ENCODE data around the gene MRGPRX2. TPM values are rescaled to one million over a fixed set of nuclear protein-coding genes. Genes with fewer than 3 reads are reported as not detected.

MRGPRX2 gene
- total and polyA plus RNA-seq, 4 experiments from 2014 or later = not detected

DNA sequence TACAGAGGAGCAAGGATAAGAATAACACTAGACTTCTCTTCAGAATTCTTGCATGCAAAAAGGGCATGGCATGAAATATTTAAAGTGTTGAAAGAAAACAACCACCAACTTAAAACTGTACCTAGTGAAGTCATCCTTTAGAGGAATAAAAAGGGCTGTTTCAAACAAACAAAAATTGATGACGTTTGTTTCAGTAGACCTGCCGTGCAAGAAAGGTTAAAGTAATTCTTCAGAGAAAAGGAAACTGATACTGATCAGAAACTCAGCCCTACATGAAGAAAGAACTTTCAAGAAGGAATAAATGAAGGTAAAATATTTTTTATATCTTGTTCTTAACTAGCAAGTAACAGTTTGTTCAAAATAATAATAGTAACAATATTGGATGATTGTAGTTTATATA is 27.5 kb downstream of the MRGPRX2 start:
- no peak overlapping the region for H3K27ac Mint-ChIP-seq

DNA sequence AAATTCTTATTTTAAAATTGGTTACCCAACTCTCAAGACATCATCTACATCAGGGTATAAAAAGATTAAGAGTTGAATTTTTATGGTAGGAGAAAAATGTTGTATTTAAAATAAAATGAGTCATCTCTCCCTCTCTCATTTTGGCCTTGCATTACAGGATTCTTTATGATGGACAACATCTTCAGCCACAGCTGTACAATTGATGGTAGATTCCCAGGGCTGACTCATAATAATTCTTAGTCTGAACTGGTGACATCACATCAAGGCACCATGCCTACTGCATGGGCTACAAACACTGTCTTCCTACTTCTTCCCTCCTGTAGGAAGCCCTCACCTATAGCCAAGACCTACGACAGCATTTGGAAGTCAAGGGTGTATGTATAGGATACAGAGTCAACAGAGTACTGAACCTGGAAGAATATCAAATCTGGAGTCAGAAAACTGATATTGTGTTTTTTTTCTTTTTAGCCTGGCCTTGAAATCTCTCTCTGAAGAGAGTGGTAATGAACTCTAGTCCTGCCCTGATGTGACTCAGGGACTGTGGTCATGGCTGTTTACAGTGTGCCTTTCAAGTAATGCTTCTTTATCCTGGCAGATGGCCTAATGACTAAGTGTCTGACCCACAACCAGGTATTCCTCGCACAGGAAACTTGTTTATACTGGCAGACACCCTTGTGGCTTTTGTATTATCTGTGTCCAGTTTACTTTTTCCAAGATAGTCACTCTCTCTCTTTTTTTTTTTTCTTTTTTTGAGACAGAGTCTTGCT is 32.5 kb downstream of the MRGPRX2 start:
- H3K27me3 Mint-ChIP-seq = peaks cover 15 to 48% of the 10 kb centered on the region in 2 donors
- H3K36me3 Mint-ChIP-seq = no peaks in the 10 kb centered on the region
- peaks cover 0 to 7% (median 5%) of the 10 kb centered on the region in 8 donors for H3K9me3 Mint-ChIP-seq
- Histone ChIP-seq H3K27me3 (ENCODE audit: insufficient read depth, low read length) (no peaks in the 10 kb centered on the region), H3K27ac (ENCODE audit: low read depth, low read length) (no peak overlapping the region), H3K9me3 (ENCODE audit: control insufficient read depth in 1 of 2, low read length in 2 of 2) (no peaks in the 10 kb centered on the region), H3K4me1 (ENCODE audit: insufficient read depth, low read length) (no peaks in the 10 kb centered on the region), H3K36me3 (ENCODE audit: insufficient read depth, low read length) (no peaks in the 10 kb centered on the region), H3K4me3 (ENCODE audit: low read length in 2 of 2) (no peak overlapping the region)
- no peak overlapping the region for H3K27ac Mint-ChIP-seq
- H3K4me1 Mint-ChIP-seq = no peaks in the 10 kb centered on the region
- H3K4me3 Mint-ChIP-seq = no peak overlapping the region
- ChIA-PET POLR2A (ENCODE audit: partially characterized antibody) (no interaction called here), CTCF (ENCODE audit: partially characterized antibody) (no interaction called here)
- intact Hi-C loops (cut with micrococcal nuclease) = no loop called here
- no peak for DNase-seq

More for the DNA sequence above, 27.5 kb downstream of the MRGPRX2 start:
- no peak overlapping the region for H3K4me3 Mint-ChIP-seq
- peaks cover 5 to 28% of the 10 kb centered on the region in 2 donors for H3K27me3 Mint-ChIP-seq
- intact Hi-C loops (cut with micrococcal nuclease) = no loop called here
- no peaks in the 10 kb centered on the region for H3K36me3 Mint-ChIP-seq
- CTCF ChIA-PET (ENCODE audit: partially characterized antibody) = no interaction called here
- no peaks in the 10 kb centered on the region for H3K4me1 Mint-ChIP-seq
- POLR2A ChIA-PET (ENCODE audit: partially characterized antibody) = no interaction called here
- no peaks in the 10 kb centered on the region for H3K4me1 ChIP-seq (ENCODE audit: insufficient read depth, low read length)
- DNase-seq = no peak
- no peak overlapping the region for H3K4me3 ChIP-seq (ENCODE audit: low read length in 2 of 2)
- no peak overlapping the region for H3K27ac ChIP-seq (ENCODE audit: low read depth, low read length)
- H3K27me3 ChIP-seq (ENCODE audit: insufficient read depth, low read length) = no peaks in the 10 kb centered on the region
- H3K9me3 Mint-ChIP-seq = peaks cover 0 to 7% (median 4%) of the 10 kb centered on the region in 8 donors
- H3K36me3 ChIP-seq (ENCODE audit: insufficient read depth, low read length) = no peaks in the 10 kb centered on the region
- H3K9me3 ChIP-seq (ENCODE audit: control insufficient read depth in 1 of 2, low read length in 2 of 2) = no peaks in the 10 kb centered on the region

DNA sequence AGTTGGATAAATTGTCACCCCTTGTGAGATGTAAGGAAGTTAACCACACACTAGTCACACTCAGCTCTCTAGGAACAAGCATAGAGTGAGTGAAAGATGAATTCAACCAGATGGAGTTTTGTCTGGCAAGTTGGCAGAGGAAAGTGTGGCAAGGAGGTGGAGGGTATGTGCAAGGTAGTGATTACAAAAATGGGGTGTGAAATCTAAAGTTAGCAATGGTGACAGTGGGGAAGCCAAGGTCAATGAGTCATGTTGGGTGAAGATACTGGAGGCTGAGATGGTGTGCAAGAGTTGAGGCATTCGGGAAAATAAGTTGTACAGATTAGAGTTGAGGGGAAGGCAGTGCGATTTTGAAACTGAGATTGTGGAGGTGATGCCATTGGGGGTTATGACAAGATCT is 33.7 kb downstream of the MRGPRX2 start:
- Mint-ChIP-seq H3K4me3 (no peak overlapping the region), H3K27me3 (peaks cover 13 to 53% of the 10 kb centered on the region in 2 donors), H3K4me1 (no peaks in the 10 kb centered on the region), H3K9me3 (peaks cover 0 to 8% (median 4%) of the 10 kb centered on the region in 8 donors), H3K27ac (no peak overlapping the region), H3K36me3 (no peaks in the 10 kb centered on the region)
- H3K9me3 ChIP-seq (ENCODE audit: control insufficient read depth in 1 of 2, low read length in 2 of 2) = no peaks in the 10 kb centered on the region
- DNase-seq = no peak
- no peak overlapping the region for H3K4me3 ChIP-seq (ENCODE audit: low read length in 2 of 2)
- intact Hi-C loops (cut with micrococcal nuclease) = no loop called here
- no peak overlapping the region for H3K27ac ChIP-seq (ENCODE audit: low read depth, low read length)
- no peaks in the 10 kb centered on the region for H3K4me1 ChIP-seq (ENCODE audit: insufficient read depth, low read length)
- ChIA-PET POLR2A (ENCODE audit: partially characterized antibody) (no interaction called here), CTCF (ENCODE audit: partially characterized antibody) (no interaction called here)
- H3K27me3 ChIP-seq (ENCODE audit: insufficient read depth, low read length) = no peaks in the 10 kb centered on the region
- no peaks in the 10 kb centered on the region for H3K36me3 ChIP-seq (ENCODE audit: insufficient read depth, low read length)

DNA sequence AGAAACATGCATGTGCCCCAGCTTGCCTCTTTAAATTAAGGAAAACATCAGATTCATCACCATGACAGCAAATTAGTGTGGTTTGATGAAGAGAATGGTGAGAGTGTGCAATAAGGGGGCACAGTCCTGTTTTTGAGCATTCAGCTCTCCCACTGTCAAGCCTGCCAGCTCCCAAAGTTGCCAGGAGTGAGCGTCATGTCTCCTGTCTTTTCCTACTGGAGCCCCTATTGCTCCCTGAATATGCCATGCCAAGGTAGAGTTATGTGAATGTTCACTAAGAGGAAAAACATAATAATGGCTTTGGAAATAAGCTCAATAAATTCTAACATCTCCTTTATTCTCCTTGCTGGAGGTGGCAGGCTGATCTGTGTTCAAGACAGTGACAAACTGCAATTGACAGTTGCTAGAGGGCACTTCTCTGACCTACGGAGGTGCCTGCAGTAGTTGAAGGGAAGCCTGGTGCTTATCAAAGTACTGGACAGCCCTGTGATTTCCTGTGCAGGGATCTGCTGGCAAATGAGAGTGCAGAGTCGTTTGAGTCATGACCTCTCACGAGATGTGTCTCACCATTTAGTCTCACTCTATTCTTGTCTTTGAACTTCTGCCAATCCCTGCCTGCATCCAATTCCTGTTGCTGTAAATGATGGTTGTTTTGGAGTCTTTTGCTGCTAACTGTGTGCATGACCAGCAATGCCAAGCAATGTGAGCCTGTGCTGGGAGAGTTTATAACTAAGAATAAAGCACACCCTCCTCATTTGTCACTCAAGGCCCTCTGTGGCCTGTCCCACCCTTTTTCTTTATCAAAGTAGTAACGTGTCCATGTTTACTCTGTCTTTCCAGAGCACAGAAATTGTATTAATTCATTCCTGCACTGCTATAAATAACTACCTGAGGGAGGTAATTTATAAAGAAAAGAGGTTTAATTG is 34.8 kb downstream of the MRGPRX2 start:
- Histone ChIP-seq H3K27ac (ENCODE audit: low read depth, low read length) (no peak overlapping the region), H3K27me3 (ENCODE audit: insufficient read depth, low read length) (no peaks in the 10 kb centered on the region), H3K36me3 (ENCODE audit: insufficient read depth, low read length) (no peaks in the 10 kb centered on the region), H3K4me1 (ENCODE audit: insufficient read depth, low read length) (no peaks in the 10 kb centered on the region), H3K4me3 (ENCODE audit: low read length in 2 of 2) (no peak overlapping the region), H3K9me3 (ENCODE audit: control insufficient read depth in 1 of 2, low read length in 2 of 2) (no peaks in the 10 kb centered on the region)
- Mint-ChIP-seq H3K36me3 (no peaks in the 10 kb centered on the region), H3K27ac (no peak overlapping the region), H3K9me3 (peaks cover 0 to 8% (median 1%) of the 10 kb centered on the region in 8 donors), H3K4me1 (no peaks in the 10 kb centered on the region), H3K27me3 (peaks cover 13 to 52% of the 10 kb centered on the region in 2 donors), H3K4me3 (no peak overlapping the region)
- POLR2A ChIA-PET (ENCODE audit: partially characterized antibody) = no interaction called here
- CTCF ChIA-PET (ENCODE audit: partially characterized antibody) = no interaction called here
- DNase-seq = no peak
- intact Hi-C loops (cut with micrococcal nuclease) = no loop called here

DNA sequence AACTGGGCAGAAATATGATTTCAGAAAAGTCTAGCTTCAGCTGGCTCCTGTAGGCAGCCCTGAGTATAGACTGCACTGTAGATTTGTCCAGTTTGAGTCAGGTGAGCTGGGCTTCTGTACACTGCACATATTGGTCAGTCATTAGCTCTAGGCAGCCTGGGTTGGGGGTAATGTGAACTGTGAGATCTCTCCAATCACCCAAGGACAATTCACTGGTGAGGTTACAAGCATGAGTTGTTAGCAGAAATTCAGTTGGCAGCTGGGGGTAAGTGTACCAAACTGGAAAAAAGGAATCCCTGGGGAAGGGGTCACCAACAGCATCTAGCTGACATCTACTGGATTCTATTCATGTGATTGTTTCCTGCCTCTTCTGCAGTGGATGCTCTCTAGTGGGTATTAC is 39.7 kb downstream of the MRGPRX2 start:
- no peaks in the 10 kb centered on the region for H3K9me3 ChIP-seq (ENCODE audit: control insufficient read depth in 1 of 2, low read length in 2 of 2)
- Mint-ChIP-seq H3K4me1 (no peaks in the 10 kb centered on the region), H3K9me3 (peaks cover 0 to 4% (median 0%) of the 10 kb centered on the region in 8 donors), H3K27me3 (peaks cover 10 to 34% of the 10 kb centered on the region in 2 donors), H3K27ac (no peak overlapping the region), H3K4me3 (no peak overlapping the region), H3K36me3 (no peaks in the 10 kb centered on the region)
- CTCF ChIA-PET (ENCODE audit: partially characterized antibody) = no interaction called here
- no peaks in the 10 kb centered on the region for H3K27me3 ChIP-seq (ENCODE audit: insufficient read depth, low read length)
- no peak for DNase-seq
- POLR2A ChIA-PET (ENCODE audit: partially characterized antibody) = no interaction called here
- no peak overlapping the region for H3K4me3 ChIP-seq (ENCODE audit: low read length in 2 of 2)
- H3K4me1 ChIP-seq (ENCODE audit: insufficient read depth, low read length) = no peaks in the 10 kb centered on the region
- no peaks in the 10 kb centered on the region for H3K36me3 ChIP-seq (ENCODE audit: insufficient read depth, low read length)
- H3K27ac ChIP-seq (ENCODE audit: low read depth, low read length) = no peak overlapping the region
- intact Hi-C loops (cut with micrococcal nuclease) = no loop called here

DNA sequence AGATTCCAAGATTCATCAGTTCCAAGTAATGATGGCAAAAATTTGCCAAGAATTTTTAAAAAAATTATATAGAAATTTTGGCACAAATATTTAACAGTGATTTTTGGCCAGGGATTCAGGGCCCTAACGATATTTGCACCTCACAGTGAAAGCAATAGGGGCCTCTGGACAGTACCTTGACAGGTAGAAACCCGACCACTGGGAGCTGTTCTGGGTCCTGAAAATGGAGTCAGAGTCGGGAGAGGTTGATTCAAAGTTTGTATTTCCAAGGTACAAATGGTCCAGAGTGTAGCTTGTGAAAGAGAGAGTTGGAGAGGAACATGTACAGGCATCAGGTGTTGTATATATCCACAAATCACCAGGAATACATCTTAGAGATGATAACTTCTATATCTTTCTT is 41.6 kb downstream of the MRGPRX2 start:
- CTCF ChIA-PET (ENCODE audit: partially characterized antibody) = no interaction called here
- intact Hi-C loops (cut with micrococcal nuclease) = no loop called here
- H3K27ac Mint-ChIP-seq = no peak overlapping the region
- no peak overlapping the region for H3K4me3 Mint-ChIP-seq
- peaks cover 13 to 27% of the 10 kb centered on the region in 2 donors for H3K27me3 Mint-ChIP-seq
- POLR2A ChIA-PET (ENCODE audit: partially characterized antibody) = no interaction called here
- H3K27ac ChIP-seq (ENCODE audit: low read depth, low read length) = no peak overlapping the region
- no peaks in the 10 kb centered on the region for H3K4me1 ChIP-seq (ENCODE audit: insufficient read depth, low read length)
- H3K9me3 Mint-ChIP-seq = peaks cover 0 to 3% (median 0%) of the 10 kb centered on the region in 8 donors
- H3K4me3 ChIP-seq (ENCODE audit: low read length in 2 of 2) = no peak overlapping the region
- H3K9me3 ChIP-seq (ENCODE audit: control insufficient read depth in 1 of 2, low read length in 2 of 2) = no peaks in the 10 kb centered on the region
- no peaks in the 10 kb centered on the region for H3K27me3 ChIP-seq (ENCODE audit: insufficient read depth, low read length)
- no peak for DNase-seq
- no peaks in the 10 kb centered on the region for H3K4me1 Mint-ChIP-seq
- no peaks in the 10 kb centered on the region for H3K36me3 Mint-ChIP-seq
- no peaks in the 10 kb centered on the region for H3K36me3 ChIP-seq (ENCODE audit: insufficient read depth, low read length)

DNA sequence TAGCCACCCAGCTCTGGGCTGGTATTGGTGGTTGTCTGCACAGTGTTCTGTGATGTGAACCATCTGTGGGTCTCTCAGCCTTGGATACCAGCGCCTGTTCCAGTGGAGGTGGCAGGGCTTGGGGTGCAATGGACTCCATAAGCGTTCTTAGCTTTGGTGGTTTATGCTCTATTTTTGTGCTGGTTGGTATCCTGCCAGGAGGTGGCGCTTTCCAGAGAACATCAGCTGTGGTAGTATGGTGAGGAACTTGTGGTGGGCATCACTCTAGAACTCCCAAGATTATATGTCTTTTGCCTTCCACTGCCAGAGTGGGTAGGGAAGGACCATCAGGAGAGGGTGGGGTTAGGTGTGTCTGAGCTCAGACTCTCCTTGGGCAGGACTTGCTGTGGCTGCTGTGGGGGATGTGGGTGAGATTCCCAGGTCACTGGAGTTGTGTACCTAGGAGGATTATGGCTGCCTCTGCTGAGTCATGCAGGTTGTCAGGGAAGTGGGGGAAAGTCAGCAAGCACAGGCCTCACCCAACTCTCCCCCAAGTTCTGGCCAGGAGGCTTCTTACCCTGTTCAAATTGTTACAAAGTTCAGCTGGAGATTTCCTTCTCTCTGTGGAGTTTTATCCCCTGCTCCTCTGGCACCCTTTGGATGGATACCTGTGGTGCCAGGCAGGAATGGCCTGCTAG is 47.2 kb downstream of the MRGPRX2 start:
- Histone ChIP-seq H3K9me3 (ENCODE audit: control insufficient read depth in 1 of 2, low read length in 2 of 2) (no peaks in the 10 kb centered on the region), H3K27me3 (ENCODE audit: insufficient read depth, low read length) (no peaks in the 10 kb centered on the region), H3K4me3 (ENCODE audit: low read length in 2 of 2) (no peak overlapping the region), H3K36me3 (ENCODE audit: insufficient read depth, low read length) (no peaks in the 10 kb centered on the region), H3K27ac (ENCODE audit: low read depth, low read length) (no peak overlapping the region), H3K4me1 (ENCODE audit: insufficient read depth, low read length) (no peaks in the 10 kb centered on the region)
- Mint-ChIP-seq H3K4me3 (no peak overlapping the region), H3K27me3 (peaks cover 18 to 19% of the 10 kb centered on the region in 2 donors), H3K27ac (no peak overlapping the region), H3K36me3 (peaks cover 0 to 2% of the 10 kb centered on the region in 2 donors), H3K9me3 (peaks cover 0 to 26% (median 14%) of the 10 kb centered on the region in 8 donors), H3K4me1 (no peaks in the 10 kb centered on the region)
- intact Hi-C loops (cut with micrococcal nuclease) = no loop called here
- ChIA-PET POLR2A (ENCODE audit: partially characterized antibody) (no interaction called here), CTCF (ENCODE audit: partially characterized antibody) (no interaction called here)
- DNase-seq = no peak

All from CD4-positive, alpha-beta memory T cell (primary cell).